ENCODE measurements around the gene TANGO2. TPM values are rescaled to one million over a fixed set of nuclear protein-coding genes. Genes with fewer than 3 reads are reported as not detected.

Gene TANGO2
- total and polyA plus RNA-seq, 9 of the 15 experiments (the other 6 are each of a cell fraction or from before 2014, with no cell fraction given): 15.5 to 94.9 (median 70.1) TPM

- FAIRE-seq: peak; percentile 49
- Histone ChIP-seq H3K9me3 (replicated peaks; ENCODE audit: control insufficient read depth, insufficient read depth, low read depth, low read length) (no peaks in the 10 kb centered on the region), H3K9me1 (ENCODE audit: control insufficient read depth, insufficient read depth, low read length) (peaks cover 16% of the 10 kb centered on the region), H3K27me3 (ENCODE audit: control insufficient read depth in 2 of 2, insufficient read depth in 2 of 2, low read length in 2 of 2) (no peaks in the 10 kb centered on the region), H4K20me1 (replicated peaks; ENCODE audit: control insufficient read depth, insufficient read depth, low read length) (peaks cover 52% of the 10 kb centered on the region), H3K36me3 (ENCODE audit: control insufficient read depth, insufficient read depth, low read length) (peaks cover 77% of the 10 kb centered on the region), H3K4me2 (ENCODE audit: insufficient read depth, low read length) (no peak overlapping the region), H3K9ac (ENCODE audit: insufficient read depth in 1 of 2, low read depth in 2 of 2, low read length in 2 of 2) (peak overlapping the region in 1 of 2 experiments; percentile 66; a peak in 2 of 4 replicates), H2AFZ (ENCODE audit: low read depth, low read length) (no peak overlapping the region), H3K4me3 (no peak overlapping the region), H3K4me1 (replicated peaks in 1 of 2; ENCODE audit: control insufficient read depth in 2 of 2, insufficient read depth in 2 of 2, low read length in 2 of 2) (peaks cover 11 to 51% of the 10 kb centered on the region in 2 experiments; a peak in 4 of 5 replicates), H3K79me2 (ENCODE audit: control insufficient read depth, insufficient read depth, low read length) (peaks cover 34% of the 10 kb centered on the region), H3K27ac (ENCODE audit: extremely low read depth, low read depth, low read length) (no peak overlapping the region)
- in situ Hi-C loops (cut with MboI): no loop called here
- BruUV-seq (replicated peaks): TSS peak; percentile 36
- DNase-seq (ENCODE audit: extremely low read depth in 1 of 4, low spot score in 3 of 4): no peak
- CTCF ChIA-PET (ENCODE audit: low intra/inter-chr PET ratio): no interaction called here
- POLR2A ChIA-PET: interaction anchor here (0.6 to 1.6 kb wide), 3 partner anchors 14 to 44 kb away, joined by 3 to 6 read pairs (median 4); no protein-coding TSS in a partner anchor
- TF ChIP-seq GMEB1 (CRISPR knock-in tag; IDR thresholded peaks at IDR 0.05): no peak
- TF ChIP-seq PKNOX1 (IDR thresholded peaks at IDR 0.05): peak; percentile 53
- TF ChIP-seq SUPT5H (IDR thresholded peaks at IDR 0.05): peak; percentile 10; the same call in 1 of the 2 replicates
- 73% methylated on average over 3 of the region's 3 CpGs for WGBS (ENCODE audit: insufficient coverage, low coverage, missing lambda C conversion rate)
- intact Hi-C loops (cut with micrococcal nuclease): no loop called here
- no peak for ATAC-seq
Measured at GRCh38 chr22:20037419-20037818, 16.5 kb downstream of the TANGO2 start.

Measured in K562 (cell line).